IMR-90 (cell line): Measurements from ENCODE around the gene TMEM239. TPM values are rescaled to one million over a fixed set of nuclear protein-coding genes. Genes with fewer than 3 reads are reported as not detected.
A peak's percentile ranks its signal among the peaks of the same experiment; 100 is the strongest.

Experiments used
- ATAC-seq: fragments of 200-7000 bp; cut with Tn5 transposase; 2 replicates; pipeline ENCODE4 v1.9.1; 2020; ENCODE audit warnings: low read depth, mild to moderate bottlenecking, moderate library complexity
- BruUV-seq: library from RNA; stranded (reverse); fragments of 400-500 nt; replicated peaks from 2 replicates; lab custom pipeline; 2021; lab: Mats Ljungman, UMichigan
- CTCF ChIA-PET: fragments of 300-600 bp; formaldehyde crosslinking; extraction: SDS; loops from one replicate; lab custom pipeline; 2021; ENCODE audit warnings: antibody characterized with exemption; lab: Yijun Ruan, JAX
- POLR2A ChIA-PET: fragments of 300-600 bp; sonication (Branson Sonifier 250); formaldehyde crosslinking; loops from one replicate; lab custom pipeline; 2022; ENCODE audit warnings: antibody characterized with exemption; ENCODE audit not compliant: unreplicated experiment; lab: Charles Lee
- DNase-seq: peaks from one replicate; pipeline ENCODE4 v3.0.0; 2013
- H2AFZ ChIP-seq: replicated peaks from 2 replicates; pipeline ENCODE3; 2013; ENCODE audit warnings: low read length, mild to moderate bottlenecking; ENCODE audit not compliant: poor library complexity
- H2AK5ac ChIP-seq: 2 replicates; pipeline ENCODE4 v1.6.1; 2013; ENCODE audit warnings: low read depth, low read length, inconsistent platforms
- H2AK9ac ChIP-seq: replicated peaks from 2 replicates; pipeline ENCODE3; 2013; ENCODE audit warnings: mild to moderate bottlenecking, low read depth, low read length, moderate library complexity; ENCODE audit not compliant: poor library complexity
- H2BK120ac ChIP-seq: 2 replicates; pipeline ENCODE4 v1.6.1; 2013; ENCODE audit warnings: low read depth, low read length, inconsistent platforms
- H2BK15ac ChIP-seq: 3 replicates; pipeline ENCODE4 v1.6.1; 2013; ENCODE audit warnings: low read depth, low read length, inconsistent platforms
- H2BK20ac ChIP-seq: 2 replicates; pipeline ENCODE4 v1.6.1; 2013; ENCODE audit warnings: low read depth, mild to moderate bottlenecking, inconsistent platforms, low read length, moderate library complexity
- H2BK5ac ChIP-seq: 2 replicates; pipeline ENCODE4 v1.6.1; 2013; ENCODE audit warnings: mild to moderate bottlenecking, low read depth, low read length, inconsistent platforms; ENCODE audit not compliant: poor library complexity, severe bottlenecking
- H3K14ac ChIP-seq: replicated peaks from 2 replicates; pipeline ENCODE4 v1.6.1; 2013; ENCODE audit warnings: low read depth, low read length, inconsistent platforms
- H3K18ac ChIP-seq: 2 replicates; pipeline ENCODE4 v1.6.1; 2013; ENCODE audit warnings: low read depth, low read length, control low read depth
- H3K23ac ChIP-seq: 2 replicates; pipeline ENCODE4 v1.6.1; 2013; ENCODE audit warnings: low read depth, low read length, inconsistent platforms
- H3K27ac ChIP-seq: 2 replicates; pipeline ENCODE4 v1.5.1; 2013; ENCODE audit warnings: mild to moderate bottlenecking, control low read depth, low read length; ENCODE audit not compliant: insufficient read depth
- H3K27me3 ChIP-seq: 2 replicates; pipeline ENCODE4 v1.6.1; 2013; ENCODE audit warnings: low read length; ENCODE audit not compliant: control insufficient read depth, insufficient read depth
- H3K36me3 ChIP-seq: 2 replicates; pipeline ENCODE4 v1.6.1; 2013; ENCODE audit warnings: low read length, mixed read lengths; ENCODE audit not compliant: control insufficient read depth, insufficient read depth
- H3K4ac ChIP-seq: 2 replicates; pipeline ENCODE4 v1.6.1; 2013; ENCODE audit warnings: low read depth, low read length, inconsistent platforms
- H3K4me1 ChIP-seq: 2 replicates; pipeline ENCODE4 v1.6.1; 2013; ENCODE audit warnings: low read length, mixed read lengths; ENCODE audit not compliant: control insufficient read depth, insufficient read depth
- H3K4me2 ChIP-seq: 2 replicates; pipeline ENCODE4 v1.6.1; 2013; ENCODE audit warnings: low read depth, mild to moderate bottlenecking, control low read depth, low read length, moderate library complexity
- H3K4me3 ChIP-seq: 2 replicates; pipeline ENCODE4 v1.5.1; 2013; ENCODE audit warnings: low read depth, mild to moderate bottlenecking, control low read depth, low read length, moderate library complexity; ENCODE audit not compliant: insufficient read depth
- H3K56ac ChIP-seq: 2 replicates; pipeline ENCODE4 v1.6.1; 2013; ENCODE audit warnings: low read length, inconsistent platforms; ENCODE audit not compliant: insufficient read depth; ENCODE audit errors: extremely low read depth
- H3K79me1 ChIP-seq, 2 experiments: 2 replicates each; pipeline ENCODE4 v1.6.1; 2013; ENCODE audit warnings: low read length in 2 of 2, inconsistent platforms in 1 of 2, low read depth in 1 of 2
- H3K9ac ChIP-seq: 2 replicates; pipeline ENCODE4 v1.6.1; 2013; ENCODE audit warnings: low read depth, low read length, control low read depth
- H3K9me1 ChIP-seq: 2 replicates; pipeline ENCODE4 v1.6.1; 2013; ENCODE audit warnings: low read length, inconsistent platforms; ENCODE audit not compliant: insufficient read depth
- H3K9me3 ChIP-seq: 2 replicates; pipeline ENCODE4 v1.6.1; 2013; ENCODE audit warnings: low read length; ENCODE audit not compliant: control insufficient read depth, insufficient read depth
- H4K20me1 ChIP-seq: 2 replicates; pipeline ENCODE4 v1.6.1; 2013; ENCODE audit warnings: low read length, inconsistent platforms; ENCODE audit not compliant: insufficient read depth
- H4K5ac ChIP-seq: 2 replicates; pipeline ENCODE4 v1.6.1; 2013; ENCODE audit warnings: mild to moderate bottlenecking, low read depth, low read length, control low read depth
- H4K8ac ChIP-seq, 2 experiments: 2 replicates each; pipeline ENCODE4 v1.6.1; 2013; ENCODE audit warnings: low read depth in 2 of 2, low read length in 2 of 2, control low read depth in 1 of 2, inconsistent platforms in 1 of 2
- H4K91ac ChIP-seq: 2 replicates; pipeline ENCODE4 v1.6.1; 2013; ENCODE audit warnings: low read depth, low read length, inconsistent platforms; ENCODE audit not compliant: insufficient read depth
- BHLHE40 ChIP-seq: fragments of 150-350 bp; IDR thresholded peaks from 2 replicates; pipeline ENCODE4 v1.6.1; 2016; ENCODE audit warnings: mild to moderate bottlenecking, low read depth, low read length
- CEBPB ChIP-seq: IDR thresholded peaks from 2 replicates; pipeline ENCODE4 v1.6.1; 2012; ENCODE audit warnings: low read depth, low read length, improper control_type of control experiment
- CHD1 ChIP-seq: IDR thresholded peaks from 2 replicates; pipeline ENCODE4 v1.6.1; 2012; ENCODE audit warnings: low read depth, low read length, improper control_type of control experiment
- FOS ChIP-seq: fragments of 150-350 bp; IDR thresholded peaks from 2 replicates; pipeline ENCODE4 v1.6.1; 2016; ENCODE audit warnings: low read depth, low read length
- MAFK ChIP-seq: IDR thresholded peaks from 2 replicates; pipeline ENCODE4 v1.6.1; 2012; ENCODE audit warnings: low read depth, low read length, improper control_type of control experiment
- MAZ ChIP-seq: IDR thresholded peaks from 2 replicates; pipeline ENCODE4 v1.6.1; 2012; ENCODE audit warnings: low read depth, mild to moderate bottlenecking, low read length, improper control_type of control experiment, moderate library complexity, borderline replicate concordance
- MXI1 ChIP-seq: IDR thresholded peaks from 2 replicates; pipeline ENCODE4 v1.6.1; 2012; ENCODE audit warnings: low read depth, mild to moderate bottlenecking, low read length, moderate library complexity, borderline replicate concordance
- NFE2L2 ChIP-seq: fragments of 150-350 bp; IDR thresholded peaks from 2 replicates; pipeline ENCODE4 v1.6.1; 2016; ENCODE audit warnings: low read depth, mild to moderate bottlenecking, low read length
- POLR2A ChIP-seq: IDR thresholded peaks from 2 replicates; pipeline ENCODE4 v1.6.1; 2012; ENCODE audit warnings: mild to moderate bottlenecking, low read depth, low read length
- RAD21 ChIP-seq: IDR thresholded peaks from 2 replicates; pipeline ENCODE4 v1.6.1; 2012; ENCODE audit warnings: low read length, improper control_type of control experiment
- RCOR1 ChIP-seq: IDR thresholded peaks from 2 replicates; pipeline ENCODE4 v1.6.1; 2012; ENCODE audit warnings: mild to moderate bottlenecking, low read length, improper control_type of control experiment; ENCODE audit not compliant: insufficient replicate concordance
- RFX5 ChIP-seq: IDR thresholded peaks from 2 replicates; pipeline ENCODE4 v1.8.0; 2012; ENCODE audit warnings: low read depth, mild to moderate bottlenecking, low read length, moderate library complexity
- WGBS, 2 experiments: methylation state at CpG; one replicate each; pipeline versions ENCODE4 v1.1.5 to v1.1.7; 2013; ENCODE audit warnings: missing lambda C conversion rate in 2 of 2; ENCODE audit not compliant: insufficient read length in 1 of 2; ENCODE audit errors: extremely low coverage in 2 of 2; 5-methylcytosine and 5-hydroxymethylcytosine counted together
- dilution Hi-C: fragments of 300-500 bp; cut with HindIII; formaldehyde crosslinking; loops from one replicate; pipeline ENCODE4 v1.14.3; 2018; ENCODE audit warnings: low sequenced_read_pairs; ENCODE audit not compliant: unreplicated experiment
- in situ Hi-C: fragments of 300-500 bp; cut with MboI; formaldehyde crosslinking; loops from 3 replicates; pipeline ENCODE4 v1.14.3; 2019; ENCODE audit warnings: low sequenced_read_pairs, inconsistent platforms, mixed read lengths
- intact Hi-C: fragments of 100-400 bp; cut with micrococcal nuclease; formaldehyde crosslinking; loops from 2 replicates; pipeline ENCODE4 v1.10.0; 2022
- polyA plus RNA-seq, 3 experiments: library from polyadenylated mRNA; depleted of rRNA; stranded (reverse); fragments of >200 nt; gene quantifications; 2 replicates each; pipeline ENCODE4 v1.2.3, GENCODE V29; 2012; ENCODE audit warnings: low replicate concordance in 1 of 3
- total RNA-seq: library from RNA; depleted of rRNA; stranded (reverse); fragments of >200 nt; gene quantifications from 2 replicates; pipeline ENCODE4 v1.2.3, GENCODE V29; 2012
- TF ChIP-seq, protein P1 (sequence below): conservative IDR thresholded peaks from 2 replicates; pipeline ENCODE4 v1.5.1; 2012; ENCODE audit warnings: mild to moderate bottlenecking, low read depth, low read length, improper control_type of control experiment
- TF ChIP-seq, protein P2 (sequence below): fragments of 150-350 bp; IDR thresholded peaks from 2 replicates; pipeline ENCODE4 v1.6.1; 2017; ENCODE audit warnings: mild to moderate bottlenecking, antibody characterized with exemption, low read length, low read depth
- TF ChIP-seq, protein P3 (sequence below): fragments of 150-350 bp; IDR thresholded peaks from 2 replicates; pipeline ENCODE4 v1.6.1; 2016; ENCODE audit warnings: low read depth, mild to moderate bottlenecking, low read length, moderate library complexity, borderline replicate concordance

The TMEM239 gene
- total and polyA plus RNA-seq, 2 of the 4 experiments (the other 2 are of a cell fraction): 0.32 TPM; not detected in 1

DNA sequence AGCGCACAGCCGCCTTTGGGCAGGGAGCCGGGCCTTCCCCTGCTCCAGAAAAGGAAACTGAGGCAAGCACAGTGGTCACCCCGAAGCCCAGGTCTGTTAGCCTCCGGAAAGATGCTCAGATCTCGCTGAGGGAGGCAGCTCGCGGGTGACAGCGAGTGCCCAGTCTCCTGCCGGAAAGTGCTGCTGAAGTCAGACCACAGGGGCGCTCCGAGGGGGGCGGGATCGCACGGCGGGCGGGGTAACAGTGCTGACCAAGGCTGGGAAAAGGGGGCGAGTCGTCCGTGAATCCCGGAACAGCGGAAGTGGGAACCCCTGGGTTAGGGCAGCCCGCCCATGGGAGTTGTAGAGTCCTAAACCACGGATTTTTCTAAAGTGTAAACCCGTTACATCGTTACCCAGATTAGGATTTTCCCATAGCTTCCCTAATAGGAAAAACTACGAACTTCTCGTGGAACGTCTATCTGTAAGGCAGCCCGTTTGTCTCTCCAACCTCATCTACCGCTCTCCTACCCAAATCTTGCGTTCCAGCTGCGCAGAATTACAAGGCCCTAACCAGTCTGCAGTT, 24.9 kb downstream of the TMEM239 start:
- H2AK9ac ChIP-seq: peak overlapping the region; percentile 89
- no peaks in the 10 kb centered on the region for H3K9me3 ChIP-seq
- H2BK20ac ChIP-seq: no peak overlapping the region
- H3K9me1 ChIP-seq: peaks cover 23% of the 10 kb centered on the region
- H4K91ac ChIP-seq: peak overlapping the region; percentile 58; the same call in 1 of the 2 replicates
- peak overlapping the region; percentile 78 to 81 for H4K8ac ChIP-seq
- peak overlapping the region; percentile 99 for H3K9ac ChIP-seq
- H3K4me3 ChIP-seq: peak overlapping the region; percentile 92
- H4K20me1 ChIP-seq: no peaks in the 10 kb centered on the region
- H3K4me2 ChIP-seq: peak overlapping the region; percentile 100
- peak overlapping the region; percentile 90 for H3K56ac ChIP-seq
- H2BK5ac ChIP-seq: peak overlapping the region; percentile 63
- 6% methylated on average over 24 of the region's 33 CpGs; no CpG with 5 or more reads in 1 of the 2 experiments for WGBS, 2 experiments
- BruUV-seq: no TSS peak
- peak overlapping the region; percentile 21; the same call in 1 of the 2 replicates for H2BK120ac ChIP-seq
- H3K79me1 ChIP-seq: peaks cover 37 to 57% of the 10 kb centered on the region in 2 experiments
- peaks cover 8% of the 10 kb centered on the region for H3K4me1 ChIP-seq
- peaks cover 20% of the 10 kb centered on the region for H3K36me3 ChIP-seq
- H2AFZ ChIP-seq: peak overlapping the region; percentile 96
- ChIA-PET CTCF (interaction anchor here (0.6 kb wide), 1 partner anchor 117 kb away, joined by 3 read pairs; no protein-coding TSS in a partner anchor), POLR2A (no interaction called here)
- H3K23ac ChIP-seq: peak overlapping the region; percentile 85
- H2BK15ac ChIP-seq: peak overlapping the region; percentile 18; the same call in 1 of the 3 replicates
- DNase-seq (peak; percentile 72), ATAC-seq (peak; percentile 86)
- peak overlapping the region; percentile 96 for H4K5ac ChIP-seq
- peak overlapping the region; percentile 91 for H3K27ac ChIP-seq
- H3K18ac ChIP-seq: peak overlapping the region; percentile 85
- no peaks in the 10 kb centered on the region for H3K27me3 ChIP-seq
- dilution Hi-C loops: no loop called here
- H3K4ac ChIP-seq: peak overlapping the region; percentile 77
- in situ Hi-C loops: loop anchor here (25.0 kb wide), 1 partner anchor 329 kb away; the partner anchor contains the start of gene ZNF343
- peak overlapping the region; percentile 91 for H3K14ac ChIP-seq
- peak overlapping the region; percentile 63 for H2AK5ac ChIP-seq
- intact Hi-C loops: loop anchor here (2.0 kb wide), 1 partner anchor 40 kb away; the partner anchor contains the start of gene CPXM1
- TF ChIP-seq, protein P1, sequence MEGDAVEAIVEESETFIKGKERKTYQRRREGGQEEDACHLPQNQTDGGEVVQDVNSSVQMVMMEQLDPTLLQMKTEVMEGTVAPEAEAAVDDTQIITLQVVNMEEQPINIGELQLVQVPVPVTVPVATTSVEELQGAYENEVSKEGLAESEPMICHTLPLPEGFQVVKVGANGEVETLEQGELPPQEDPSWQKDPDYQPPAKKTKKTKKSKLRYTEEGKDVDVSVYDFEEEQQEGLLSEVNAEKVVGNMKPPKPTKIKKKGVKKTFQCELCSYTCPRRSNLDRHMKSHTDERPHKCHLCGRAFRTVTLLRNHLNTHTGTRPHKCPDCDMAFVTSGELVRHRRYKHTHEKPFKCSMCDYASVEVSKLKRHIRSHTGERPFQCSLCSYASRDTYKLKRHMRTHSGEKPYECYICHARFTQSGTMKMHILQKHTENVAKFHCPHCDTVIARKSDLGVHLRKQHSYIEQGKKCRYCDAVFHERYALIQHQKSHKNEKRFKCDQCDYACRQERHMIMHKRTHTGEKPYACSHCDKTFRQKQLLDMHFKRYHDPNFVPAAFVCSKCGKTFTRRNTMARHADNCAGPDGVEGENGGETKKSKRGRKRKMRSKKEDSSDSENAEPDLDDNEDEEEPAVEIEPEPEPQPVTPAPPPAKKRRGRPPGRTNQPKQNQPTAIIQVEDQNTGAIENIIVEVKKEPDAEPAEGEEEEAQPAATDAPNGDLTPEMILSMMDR: no peak
- TF ChIP-seq CHD1 (no peak), FOS (no peak), RAD21 (no peak), RCOR1 (no peak), CEBPB (no peak), MAFK (no peak), BHLHE40 (no peak), RFX5 (no peak), MXI1 (peak; percentile 44; the same call in 1 of the 2 replicates), MAZ (peak; percentile 58; the same call in 1 of the 2 replicates), POLR2A (no peak), NFE2L2 (no peak)
- TF ChIP-seq, protein P2, sequence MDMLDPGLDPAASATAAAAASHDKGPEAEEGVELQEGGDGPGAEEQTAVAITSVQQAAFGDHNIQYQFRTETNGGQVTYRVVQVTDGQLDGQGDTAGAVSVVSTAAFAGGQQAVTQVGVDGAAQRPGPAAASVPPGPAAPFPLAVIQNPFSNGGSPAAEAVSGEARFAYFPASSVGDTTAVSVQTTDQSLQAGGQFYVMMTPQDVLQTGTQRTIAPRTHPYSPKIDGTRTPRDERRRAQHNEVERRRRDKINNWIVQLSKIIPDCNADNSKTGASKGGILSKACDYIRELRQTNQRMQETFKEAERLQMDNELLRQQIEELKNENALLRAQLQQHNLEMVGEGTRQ: 0 out of 2 replicates have a peak, but pooled peaks have one; percentile 1
- TF ChIP-seq, protein P3, sequence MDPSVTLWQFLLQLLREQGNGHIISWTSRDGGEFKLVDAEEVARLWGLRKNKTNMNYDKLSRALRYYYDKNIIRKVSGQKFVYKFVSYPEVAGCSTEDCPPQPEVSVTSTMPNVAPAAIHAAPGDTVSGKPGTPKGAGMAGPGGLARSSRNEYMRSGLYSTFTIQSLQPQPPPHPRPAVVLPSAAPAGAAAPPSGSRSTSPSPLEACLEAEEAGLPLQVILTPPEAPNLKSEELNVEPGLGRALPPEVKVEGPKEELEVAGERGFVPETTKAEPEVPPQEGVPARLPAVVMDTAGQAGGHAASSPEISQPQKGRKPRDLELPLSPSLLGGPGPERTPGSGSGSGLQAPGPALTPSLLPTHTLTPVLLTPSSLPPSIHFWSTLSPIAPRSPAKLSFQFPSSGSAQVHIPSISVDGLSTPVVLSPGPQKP: no peak
